T-helper 1 cell treated with Interleukin-12 subunit alpha and Interleukin-12 subunit beta and Interleukin-4 antibody, amounts not matched to agents 30 μg/mL and 1 μg/mL, for 36 hours (primary cell): ENCODE results near the gene SYT3.
"Not testable (repeated sequence)": the region's sequence is repeated elsewhere in the genome, so short reads cannot be mapped to it uniquely, and the experiment has no call there.

ENCODE experiments used
- H3K27ac Mint-ChIP-seq: one replicate; pipeline ENCODE4 v1.8.0; 2021; ENCODE audit warnings: mild to moderate bottlenecking, mixed read lengths
- H3K27me3 Mint-ChIP-seq: one replicate; pipeline ENCODE4 v1.8.0; 2021; ENCODE audit warnings: low read depth, mixed read lengths
- H3K36me3 Mint-ChIP-seq: one replicate; pipeline ENCODE4 v1.8.0; 2021; ENCODE audit warnings: low read depth, mixed read lengths
- H3K4me1 Mint-ChIP-seq: one replicate; pipeline ENCODE4 v1.8.0; 2021; ENCODE audit warnings: low read depth, mixed read lengths
- H3K4me3 Mint-ChIP-seq: one replicate; pipeline ENCODE4 v1.8.0; 2021; ENCODE audit warnings: mild to moderate bottlenecking, moderate library complexity, mixed read lengths
- H3K9me3 Mint-ChIP-seq: one replicate; pipeline ENCODE4 v1.8.0; 2021; ENCODE audit warnings: mixed read lengths

Gene SYT3

DNA sequence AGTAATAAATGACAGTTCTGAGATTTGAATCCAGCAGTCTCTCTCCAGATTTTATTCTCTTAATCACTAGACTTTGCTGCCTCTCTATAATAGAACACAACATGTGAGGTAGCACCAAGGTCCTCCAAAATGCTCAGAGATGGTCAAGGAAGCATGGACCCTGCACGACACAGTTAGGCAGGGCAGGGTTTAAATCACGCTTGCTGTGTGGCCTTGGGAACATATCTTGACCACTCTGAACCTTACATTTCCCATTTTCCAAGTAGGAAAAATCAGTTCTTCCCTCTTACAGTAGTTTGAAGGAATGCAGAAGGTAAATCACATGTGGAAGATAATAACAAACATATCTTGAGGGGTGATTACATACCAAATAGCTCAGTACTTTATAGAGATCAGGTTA, 6.3 kb downstream of the SYT3 start:
- Mint-ChIP-seq H3K9me3 (peaks cover 14% of the 10 kb centered on the region), H3K36me3 (no peaks in the 10 kb centered on the region), H3K27ac (no peak overlapping the region), H3K4me3 (no peak overlapping the region), H3K4me1 (no peaks in the 10 kb centered on the region), H3K27me3 (peaks cover 18% of the 10 kb centered on the region)

DNA sequence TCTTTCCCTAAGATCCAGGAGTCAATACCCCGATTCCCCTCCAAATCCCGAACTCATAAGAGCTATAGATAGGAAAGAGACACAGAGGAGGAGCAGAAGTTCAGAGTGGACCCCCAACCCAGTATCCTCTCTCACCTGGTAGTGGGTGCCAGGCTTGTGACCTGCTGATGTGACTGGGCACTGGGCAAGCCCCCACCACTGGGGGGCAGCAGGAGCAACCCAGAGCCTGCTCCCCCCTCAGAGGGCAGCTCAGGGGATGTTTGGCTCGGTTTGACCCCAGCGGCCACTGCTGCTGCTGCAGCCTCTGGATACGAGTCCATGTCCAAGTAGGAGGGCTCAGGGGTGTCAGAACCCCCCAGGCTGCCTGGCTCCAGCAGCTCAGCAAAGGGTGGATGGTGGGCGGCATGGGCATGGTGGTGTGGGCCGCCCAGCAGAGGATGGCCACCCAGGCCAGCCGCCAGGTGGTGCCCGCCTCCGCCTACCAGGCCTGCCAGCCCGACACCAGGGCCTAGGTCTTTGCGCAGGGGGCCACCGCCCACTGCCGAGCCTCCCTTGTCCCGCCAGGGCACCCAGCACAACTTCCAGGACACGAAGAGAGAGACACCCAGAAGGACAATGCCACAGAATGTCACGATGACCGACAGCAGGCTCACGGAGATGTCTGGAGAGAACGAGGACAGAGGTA, 7.4 kb downstream of the SYT3 start:
- Mint-ChIP-seq H3K4me1 (no peaks in the 10 kb centered on the region), H3K27me3 (peaks cover 7% of the 10 kb centered on the region), H3K27ac (no peak overlapping the region), H3K9me3 (peaks cover 14% of the 10 kb centered on the region), H3K36me3 (no peaks in the 10 kb centered on the region), H3K4me3 (no peak overlapping the region)

DNA sequence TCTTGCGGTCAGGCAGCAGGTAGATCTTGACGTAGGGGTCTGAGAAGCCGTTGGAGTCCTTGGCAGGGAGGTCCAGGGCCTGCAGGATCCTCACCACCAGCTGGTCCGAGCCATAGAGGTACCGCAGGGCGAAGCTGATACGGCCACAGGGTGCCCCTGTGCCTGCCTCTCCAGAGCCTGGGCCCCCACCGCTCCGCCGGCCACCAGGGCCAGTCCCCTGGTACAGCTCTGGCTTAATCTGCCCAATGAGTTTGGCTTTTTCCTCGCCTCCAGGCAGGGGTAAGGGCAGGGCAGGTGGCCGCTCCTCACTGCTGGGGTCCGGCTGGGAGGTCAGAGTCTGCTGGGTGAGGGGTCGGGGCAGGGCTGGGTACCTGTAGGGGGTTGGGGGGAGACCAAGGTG, 9.9 kb downstream of the SYT3 start:
- Mint-ChIP-seq H3K27me3 (no peaks in the 10 kb centered on the region), H3K4me1 (no peaks in the 10 kb centered on the region), H3K4me3 (no peak overlapping the region), H3K27ac (no peak overlapping the region), H3K9me3 (peaks cover 10% of the 10 kb centered on the region), H3K36me3 (no peaks in the 10 kb centered on the region)

DNA sequence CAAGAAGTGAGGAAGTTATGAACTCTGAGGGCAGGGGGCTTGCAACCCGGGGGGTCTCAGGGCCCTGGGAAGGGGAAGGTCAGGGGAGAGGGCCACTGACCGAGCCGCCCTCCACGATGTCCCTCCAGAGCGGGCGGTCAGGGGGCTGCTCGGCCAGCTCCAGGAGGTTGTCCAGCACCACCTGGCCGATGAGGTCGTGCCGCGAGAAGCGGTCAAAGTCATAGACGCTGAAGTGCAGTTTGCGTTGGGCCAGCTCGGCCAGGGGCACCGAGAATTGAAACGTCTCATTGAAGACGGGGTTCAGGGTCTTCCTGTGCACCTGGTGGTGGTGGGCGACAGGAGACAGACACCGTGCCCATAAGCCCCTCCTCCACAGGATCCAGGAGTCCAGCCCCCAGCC, 10.5 kb downstream of the SYT3 start:
- no peak overlapping the region for H3K4me3 Mint-ChIP-seq
- H3K27ac Mint-ChIP-seq: no peak overlapping the region
- no peaks in the 10 kb centered on the region for H3K27me3 Mint-ChIP-seq
- no peaks in the 10 kb centered on the region for H3K4me1 Mint-ChIP-seq
- H3K9me3 Mint-ChIP-seq: peaks cover 10% of the 10 kb centered on the region
- no peaks in the 10 kb centered on the region for H3K36me3 Mint-ChIP-seq

DNA sequence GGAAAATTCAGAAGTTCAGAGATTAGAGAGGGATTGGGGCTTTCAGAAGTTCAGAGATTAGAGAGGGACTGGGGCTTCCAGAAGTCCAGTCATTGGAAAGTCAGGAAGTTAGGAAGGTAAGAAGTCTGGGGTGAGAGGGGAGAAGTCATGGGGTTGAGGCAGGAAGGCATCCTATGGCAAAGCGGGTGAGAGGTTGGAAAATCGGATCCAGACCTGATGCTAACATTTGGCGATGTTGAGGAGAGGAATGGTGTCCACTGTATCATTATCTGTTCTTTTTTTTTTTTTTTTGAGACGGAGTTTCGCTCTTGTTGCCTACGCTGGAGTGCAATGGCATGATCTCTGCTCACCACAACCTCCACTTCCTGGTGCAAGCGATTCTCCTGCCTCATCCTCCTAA, 11.1 kb downstream of the SYT3 start:
- Mint-ChIP-seq H3K36me3 (no peaks in the 10 kb centered on the region), H3K9me3 (peaks cover 5% of the 10 kb centered on the region), H3K4me1 (no peaks in the 10 kb centered on the region), H3K4me3 (no peak overlapping the region), H3K27me3 (no peaks in the 10 kb centered on the region), H3K27ac (no peak overlapping the region)

DNA sequence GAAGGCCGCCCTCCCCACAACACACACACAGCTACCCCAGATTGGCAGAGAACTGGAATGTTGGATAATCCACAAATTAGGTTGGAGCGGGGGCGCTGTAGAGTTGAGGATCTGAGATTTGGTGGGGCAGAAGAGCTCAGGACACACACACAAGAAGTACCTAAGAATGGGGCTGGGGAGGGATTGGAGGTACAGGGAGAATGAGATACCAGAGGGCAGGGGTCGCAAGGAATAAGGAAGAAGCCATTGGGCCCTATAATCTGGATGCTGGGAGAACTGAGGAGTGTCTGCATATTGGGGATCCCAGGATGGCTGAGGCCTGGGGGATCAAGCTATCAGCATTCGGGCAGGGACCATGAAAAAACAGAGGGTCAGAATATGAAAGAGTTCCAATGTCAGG, 11.5 kb downstream of the SYT3 start:
- no peak overlapping the region for H3K27ac Mint-ChIP-seq
- no peak overlapping the region for H3K4me3 Mint-ChIP-seq
- H3K9me3 Mint-ChIP-seq: peaks cover under 1% of the 10 kb centered on the region
- no peaks in the 10 kb centered on the region for H3K36me3 Mint-ChIP-seq
- H3K4me1 Mint-ChIP-seq: no peaks in the 10 kb centered on the region
- H3K27me3 Mint-ChIP-seq: no peaks in the 10 kb centered on the region

DNA sequence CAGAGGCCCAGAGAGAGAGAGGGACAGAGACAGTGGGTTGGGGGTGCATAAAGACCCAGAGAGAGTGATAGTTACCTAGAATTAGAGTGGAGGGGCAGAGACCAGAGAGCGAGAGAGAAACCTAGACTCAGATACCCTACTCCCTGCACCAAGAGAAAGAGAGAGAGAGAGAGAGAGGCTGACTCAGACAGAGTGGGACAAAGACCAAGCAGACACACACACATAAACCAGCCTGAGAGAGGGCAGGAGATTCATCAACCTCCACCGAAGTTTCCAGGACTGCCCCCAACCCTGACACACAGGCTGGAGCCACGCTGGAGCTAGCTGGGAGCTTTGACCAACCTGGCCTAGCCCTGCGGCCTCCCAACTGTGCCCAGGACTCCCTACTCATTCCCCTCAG, 12.9 kb downstream of the SYT3 start:
- no peaks in the 10 kb centered on the region for H3K36me3 Mint-ChIP-seq
- H3K27ac Mint-ChIP-seq: no peak overlapping the region
- no peaks in the 10 kb centered on the region for H3K9me3 Mint-ChIP-seq
- no peak overlapping the region for H3K4me3 Mint-ChIP-seq
- H3K27me3 Mint-ChIP-seq: no peaks in the 10 kb centered on the region
- no peaks in the 10 kb centered on the region for H3K4me1 Mint-ChIP-seq

DNA sequence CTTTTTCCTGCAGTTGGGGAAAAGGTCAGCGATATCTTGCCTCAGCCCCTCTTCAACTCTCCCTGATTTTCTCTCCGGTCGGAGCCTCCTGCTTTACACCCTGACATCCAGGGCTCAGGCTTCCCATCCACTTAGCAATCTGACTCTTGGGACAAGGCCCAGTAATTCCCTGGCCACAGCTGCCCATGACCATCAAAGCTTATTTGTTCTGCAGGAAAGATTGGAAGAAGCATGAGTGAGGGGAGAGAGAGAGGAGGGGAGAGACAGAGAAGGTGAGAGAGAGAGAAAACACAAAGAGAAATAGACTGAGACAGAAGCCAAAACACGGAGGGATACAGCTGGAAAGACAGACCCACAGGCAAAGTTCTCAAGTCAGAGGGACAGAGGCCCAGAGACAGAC, 13.7 kb downstream of the SYT3 start:
- Mint-ChIP-seq H3K9me3 (no peaks in the 10 kb centered on the region), H3K4me1 (no peaks in the 10 kb centered on the region), H3K4me3 (no peak overlapping the region), H3K36me3 (no peaks in the 10 kb centered on the region), H3K27ac (no peak overlapping the region), H3K27me3 (no peaks in the 10 kb centered on the region)

DNA sequence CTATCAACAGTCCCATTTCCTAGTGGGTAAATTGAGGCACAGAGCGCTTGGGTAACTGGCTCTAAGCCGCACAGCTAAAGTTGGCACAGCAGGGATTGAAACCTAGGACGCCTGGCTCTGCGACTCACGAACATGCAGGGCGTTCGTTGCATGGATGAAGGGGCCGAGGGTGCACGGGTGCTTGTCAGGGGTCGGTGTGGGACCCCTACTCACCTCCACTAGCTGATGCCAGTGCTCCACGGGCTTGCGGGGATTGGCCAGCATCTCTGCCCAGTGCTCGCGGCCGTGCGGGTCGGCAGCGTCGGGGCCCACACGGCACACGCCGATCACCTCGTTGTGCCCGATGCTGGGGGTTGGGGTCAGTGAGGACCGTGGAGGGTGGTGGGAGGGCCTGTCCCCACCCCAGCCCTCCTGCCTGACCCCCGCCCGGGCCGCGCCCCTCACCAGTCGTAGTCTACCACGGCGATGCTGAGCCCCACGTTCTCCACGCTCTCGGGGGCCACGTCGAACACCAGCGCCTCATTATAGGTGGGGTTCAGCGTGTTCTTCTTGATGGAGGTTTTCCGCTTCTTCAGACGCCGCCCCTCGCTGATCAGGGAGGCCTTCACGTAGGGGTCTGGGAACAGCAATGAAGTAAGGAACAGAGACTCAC, 14.6 kb downstream of the SYT3 start:
- Mint-ChIP-seq H3K9me3 (no peaks in the 10 kb centered on the region), H3K27ac (no peak overlapping the region), H3K4me1 (no peaks in the 10 kb centered on the region), H3K4me3 (no peak overlapping the region), H3K27me3 (no peaks in the 10 kb centered on the region), H3K36me3 (no peaks in the 10 kb centered on the region)

DNA sequence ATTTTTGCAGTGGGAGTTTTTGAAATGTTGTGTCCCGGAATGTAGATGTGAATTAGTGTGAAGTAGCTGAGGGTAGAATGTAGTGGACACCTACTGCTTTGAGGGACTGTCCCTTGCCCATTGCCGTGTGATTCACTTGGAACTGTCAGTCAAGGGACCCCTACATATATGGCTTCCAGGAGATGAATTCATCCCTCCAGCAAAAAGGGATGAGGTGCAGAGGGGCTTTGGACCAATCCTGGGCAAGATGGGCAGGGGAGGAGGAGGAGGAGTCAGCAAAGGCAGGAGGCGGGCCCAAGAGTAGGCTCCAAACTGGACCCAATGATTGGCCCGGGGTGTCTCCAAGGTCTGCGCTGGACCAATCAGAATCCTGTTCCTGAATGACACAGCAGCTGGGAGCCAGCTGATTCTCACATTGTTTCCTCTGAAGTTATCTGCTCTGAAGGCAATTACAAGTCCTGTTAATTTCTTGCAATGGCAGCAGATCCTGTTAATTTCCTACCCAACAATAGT, 19.2 kb downstream of the SYT3 start:
- H3K9me3 Mint-ChIP-seq, H3K27me3 Mint-ChIP-seq, H3K4me1 Mint-ChIP-seq, H3K27ac Mint-ChIP-seq, H3K4me3 Mint-ChIP-seq, H3K36me3 Mint-ChIP-seq: not testable (repeated sequence)

DNA sequence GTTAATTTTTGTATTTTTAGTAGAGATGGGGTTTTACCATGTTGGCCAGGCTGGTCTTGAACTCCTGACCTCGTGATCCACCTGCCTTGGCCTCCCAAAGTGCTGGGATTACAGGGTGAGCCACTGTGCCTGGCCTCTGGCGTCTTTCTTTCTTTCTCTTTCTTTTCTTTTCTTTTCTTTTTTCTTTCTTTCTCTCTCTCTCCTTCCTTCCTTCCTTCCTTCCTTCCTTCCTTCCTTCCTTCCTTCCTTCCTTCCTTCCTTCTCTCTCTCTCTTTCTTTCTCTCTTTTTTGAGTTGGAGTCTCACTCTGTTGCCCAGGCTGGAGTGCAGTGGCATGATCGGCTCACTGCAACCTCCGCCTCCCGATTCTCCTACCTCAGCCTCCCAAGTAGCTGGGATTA, 20.5 kb downstream of the SYT3 start:
- H3K27me3 Mint-ChIP-seq, H3K27ac Mint-ChIP-seq, H3K36me3 Mint-ChIP-seq, H3K9me3 Mint-ChIP-seq, H3K4me1 Mint-ChIP-seq, H3K4me3 Mint-ChIP-seq: not testable (repeated sequence)

DNA sequence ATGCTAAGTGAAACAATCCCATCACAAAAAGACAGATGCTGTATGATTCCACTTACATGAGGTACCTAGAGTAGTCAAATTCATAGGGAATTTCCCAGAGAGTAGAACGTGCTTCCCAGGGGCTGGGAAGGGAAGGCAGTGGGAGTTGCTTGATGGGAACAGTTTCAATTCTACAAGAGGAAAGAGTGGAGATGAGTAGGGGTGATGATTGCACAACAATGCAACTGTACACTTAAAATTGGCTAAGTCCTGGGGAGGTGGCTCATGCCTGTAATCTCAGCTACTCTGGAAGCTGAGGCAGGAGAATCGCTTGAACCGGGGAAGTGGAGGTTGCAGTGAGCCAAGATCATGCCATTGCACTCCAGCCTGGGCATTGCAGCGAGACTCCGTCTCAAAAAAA, 21.3 kb downstream of the SYT3 start:
- H3K4me1 Mint-ChIP-seq, H3K4me3 Mint-ChIP-seq, H3K27ac Mint-ChIP-seq, H3K27me3 Mint-ChIP-seq, H3K9me3 Mint-ChIP-seq, H3K36me3 Mint-ChIP-seq: not testable (repeated sequence)

DNA sequence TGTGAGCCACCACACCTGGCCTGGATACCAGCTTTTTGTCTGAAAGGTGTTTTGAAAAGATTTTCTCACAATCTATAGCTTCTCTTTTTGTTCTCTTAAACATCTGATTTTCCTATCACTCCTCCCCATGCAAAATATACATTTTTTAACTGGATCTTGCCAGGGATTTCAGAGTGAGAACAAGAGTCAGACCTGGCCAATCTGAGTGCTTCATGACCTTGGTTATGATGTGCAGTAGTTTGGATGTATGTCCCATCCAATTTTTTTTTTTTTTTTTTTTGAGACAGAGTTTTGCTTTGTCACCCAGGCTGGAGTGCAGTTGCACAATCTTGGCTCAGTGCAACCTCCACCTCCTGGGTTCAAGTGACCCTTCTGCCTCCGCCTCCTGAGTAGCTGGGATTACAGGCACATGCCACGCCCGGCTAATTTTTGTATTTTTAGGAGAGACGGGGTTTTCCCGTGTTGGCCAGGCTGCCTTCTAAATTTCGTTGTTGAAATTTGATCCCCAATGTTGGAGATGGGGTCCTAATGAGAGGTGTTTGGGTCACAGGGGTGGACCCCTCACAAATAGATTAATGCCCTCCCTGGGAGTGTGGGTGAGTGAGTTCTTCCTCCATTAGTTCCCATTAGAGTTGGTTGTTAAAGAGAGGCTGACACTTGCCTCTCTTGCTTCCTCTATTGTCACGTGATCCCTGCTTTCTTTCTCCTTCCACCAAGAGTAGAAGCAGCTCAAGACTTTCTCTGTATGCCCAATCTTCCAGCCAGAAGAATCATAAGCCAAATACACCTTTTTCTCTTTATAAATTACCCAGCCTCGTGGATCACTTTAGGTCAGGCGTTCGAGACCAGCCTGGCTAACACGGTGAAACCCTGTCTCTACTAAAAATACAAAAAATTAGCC, 26.9 kb downstream of the SYT3 start:
- H3K27me3 Mint-ChIP-seq, H3K9me3 Mint-ChIP-seq, H3K4me1 Mint-ChIP-seq, H3K27ac Mint-ChIP-seq, H3K36me3 Mint-ChIP-seq, H3K4me3 Mint-ChIP-seq: not testable (repeated sequence)

DNA sequence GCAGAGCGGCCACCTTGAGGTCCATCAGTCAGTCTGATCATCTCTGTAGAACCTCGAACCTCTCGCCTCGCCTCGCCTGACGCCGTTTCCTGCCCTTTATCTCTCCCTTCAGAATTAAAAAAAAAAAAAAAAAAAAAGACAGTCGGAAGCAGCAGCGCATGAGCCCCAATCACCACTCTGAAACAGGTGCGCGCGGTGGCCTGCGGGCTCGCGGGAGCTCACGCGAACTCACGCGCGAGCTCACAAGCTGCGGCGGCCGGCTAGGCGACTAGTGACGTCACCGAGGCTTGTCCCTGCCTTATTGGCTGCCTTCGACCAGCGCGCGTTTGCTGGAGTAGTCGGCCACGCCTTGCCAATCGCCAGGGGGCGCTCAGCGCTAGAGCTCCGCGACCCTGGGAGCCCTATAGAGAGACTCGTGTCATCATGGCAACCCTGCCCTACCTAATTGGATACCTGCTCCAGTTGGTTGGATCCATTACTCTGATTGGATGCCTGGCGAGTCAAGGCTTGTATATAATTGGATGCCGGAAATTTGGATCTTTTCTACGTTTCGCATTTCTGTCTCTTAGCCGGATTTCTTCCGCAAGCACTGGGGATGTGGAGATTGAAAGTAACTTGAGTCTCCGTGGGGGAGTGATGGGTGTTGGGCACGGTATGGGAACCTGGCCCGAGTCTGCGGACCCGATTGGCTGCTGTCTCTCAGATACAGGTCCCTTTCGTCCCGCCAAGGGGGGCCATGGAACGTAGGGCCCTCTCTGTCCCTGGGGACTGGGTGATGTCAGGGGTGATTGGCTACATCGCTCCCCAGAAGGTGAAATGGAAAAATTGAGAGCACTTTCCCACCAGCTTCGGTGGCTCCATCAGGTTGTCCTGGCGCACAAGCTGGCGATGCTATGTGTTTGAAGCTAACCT, 31.6 kb downstream of the SYT3 start:
- H3K36me3 Mint-ChIP-seq: no peaks in the 10 kb centered on the region
- peaks cover 12% of the 10 kb centered on the region for H3K9me3 Mint-ChIP-seq
- peaks cover 5% of the 10 kb centered on the region for H3K4me1 Mint-ChIP-seq
- no peak overlapping the region for H3K27ac Mint-ChIP-seq
- H3K27me3 Mint-ChIP-seq: peaks cover 9% of the 10 kb centered on the region
- peak overlapping the region; percentile 18 for H3K4me3 Mint-ChIP-seq
